BLaER1 (cell line): Measurements from ENCODE around the gene MSANTD3.

Experiments
- H3K27ac ChIP-seq: shearing (Covaris generic); formaldehyde crosslinking; 2 replicates; pipeline ENCODE4 v1.8.1; 2022
- H3K27me3 ChIP-seq: shearing (Covaris generic); formaldehyde crosslinking; 2 replicates; pipeline ENCODE4 v1.8.1; 2022
- H3K36me3 ChIP-seq: shearing (Covaris generic); formaldehyde crosslinking; 2 replicates; pipeline ENCODE4 v1.8.1; 2022
- H3K4me1 ChIP-seq: shearing (Covaris generic); formaldehyde crosslinking; 2 replicates; pipeline ENCODE4 v1.8.1; 2022
- H3K4me2 ChIP-seq: shearing (Covaris generic); formaldehyde crosslinking; 2 replicates; pipeline ENCODE4 v1.8.1; 2022
- H3K4me3 ChIP-seq: shearing (Covaris generic); formaldehyde crosslinking; 2 replicates; pipeline ENCODE4 v1.8.1; 2022
- H3K9ac ChIP-seq: shearing (Covaris generic); formaldehyde crosslinking; 2 replicates; pipeline ENCODE4 v1.8.1; 2022
- H3K9me3 ChIP-seq: shearing (Covaris generic); formaldehyde crosslinking; 2 replicates; pipeline ENCODE4 v1.8.1; 2022
- H4K20me1 ChIP-seq: shearing (Covaris generic); formaldehyde crosslinking; 2 replicates; pipeline ENCODE4 v1.8.1; 2022
- Cebpa-rat ChIP-seq: shearing (Covaris generic); IDR thresholded peaks from 2 replicates; pipeline ENCODE4 v1.8.1; 2022

The MSANTD3 gene

GRCh38 chr9:100441911-100442361 lies 15.0 kb downstream of the MSANTD3 start:
- Histone ChIP-seq H3K27ac (no peak overlapping the region), H3K36me3 (peaks cover 40% of the 10 kb centered on the region), H3K4me1 (peaks cover 9% of the 10 kb centered on the region; the same call in 1 of the 2 replicates), H3K4me3 (no peak overlapping the region), H3K9ac (no peak overlapping the region), H3K4me2 (no peak overlapping the region), H3K27me3 (no peaks in the 10 kb centered on the region), H3K9me3 (no peaks in the 10 kb centered on the region), H4K20me1 (peaks cover 38% of the 10 kb centered on the region)
- no peak for TF ChIP-seq Cebpa-rat

GRCh38 chr9:100443781-100444768 lies 17.1 kb downstream of the MSANTD3 start:
- peaks cover 54% of the 10 kb centered on the region for H3K36me3 ChIP-seq
- no peak overlapping the region for H3K9ac ChIP-seq
- no peak overlapping the region for H3K4me3 ChIP-seq
- no peak; the same call in 1 of the 2 replicates for TF ChIP-seq Cebpa-rat
- H3K9me3 ChIP-seq, result no peaks in the 10 kb centered on the region
- no peaks in the 10 kb centered on the region for H3K27me3 ChIP-seq
- H3K4me2 ChIP-seq, result no peak overlapping the region
- peaks cover 9% of the 10 kb centered on the region; the same call in 1 of the 2 replicates for H3K4me1 ChIP-seq
- H4K20me1 ChIP-seq, result 0 out of 2 replicates have a peak, but pooled peaks cover 20% of the 10 kb centered on the region
- no peak overlapping the region for H3K27ac ChIP-seq

- Histone ChIP-seq H3K9ac (no peak overlapping the region), H3K36me3 (peaks cover 61% of the 10 kb centered on the region), H4K20me1 (0 out of 2 replicates have a peak, but pooled peaks cover 20% of the 10 kb centered on the region), H3K4me1 (peaks cover 9% of the 10 kb centered on the region; the same call in 1 of the 2 replicates), H3K4me3 (no peak overlapping the region), H3K4me2 (no peak overlapping the region), H3K9me3 (no peaks in the 10 kb centered on the region), H3K27me3 (no peaks in the 10 kb centered on the region), H3K27ac (no peak overlapping the region)
- no peak for TF ChIP-seq Cebpa-rat
These were observed 18.4 kb downstream of the MSANTD3 start for GRCh38 chr9:100445161-100445902.

GRCh38 chr9:100445903-100446549 lies 19.1 kb downstream of the MSANTD3 start:
- peaks cover 9% of the 10 kb centered on the region; the same call in 1 of the 2 replicates for H3K4me1 ChIP-seq
- H3K9me3 ChIP-seq, result no peaks in the 10 kb centered on the region
- H3K4me2 ChIP-seq, result no peak overlapping the region
- TF ChIP-seq Cebpa-rat, result no peak
- 0 out of 2 replicates have a peak, but pooled peaks cover 20% of the 10 kb centered on the region for H4K20me1 ChIP-seq
- H3K9ac ChIP-seq, result no peak overlapping the region
- H3K27ac ChIP-seq, result no peak overlapping the region
- peaks cover 67% of the 10 kb centered on the region for H3K36me3 ChIP-seq
- no peak overlapping the region for H3K4me3 ChIP-seq
- H3K27me3 ChIP-seq, result no peaks in the 10 kb centered on the region

GRCh38 chr9:100447041-100447440 lies 20.1 kb downstream of the MSANTD3 start:
- peaks cover 73% of the 10 kb centered on the region for H3K36me3 ChIP-seq
- H3K4me1 ChIP-seq, result peaks cover 9% of the 10 kb centered on the region; the same call in 1 of the 2 replicates
- no peak for TF ChIP-seq Cebpa-rat
- no peak overlapping the region for H3K4me2 ChIP-seq
- no peak overlapping the region for H3K27ac ChIP-seq
- H3K9me3 ChIP-seq, result peaks cover 5% of the 10 kb centered on the region
- H3K4me3 ChIP-seq, result no peak overlapping the region
- H3K27me3 ChIP-seq, result no peaks in the 10 kb centered on the region
- 0 out of 2 replicates have a peak, but pooled peaks cover 16% of the 10 kb centered on the region for H4K20me1 ChIP-seq
- H3K9ac ChIP-seq, result no peak overlapping the region

- Histone ChIP-seq H3K36me3 (peaks cover 74% of the 10 kb centered on the region), H3K9ac (no peak overlapping the region), H3K9me3 (peaks cover 15% of the 10 kb centered on the region), H3K4me1 (peaks cover 10% of the 10 kb centered on the region; the same call in 1 of the 2 replicates), H3K27ac (no peak overlapping the region), H4K20me1 (0 out of 2 replicates have a peak, but pooled peaks cover 10% of the 10 kb centered on the region), H3K4me2 (no peak overlapping the region), H3K27me3 (no peaks in the 10 kb centered on the region), H3K4me3 (no peak overlapping the region)
- TF ChIP-seq Cebpa-rat, result no peak
These were observed 21.3 kb downstream of the MSANTD3 start for GRCh38 chr9:100448266-100448665.

GRCh38 chr9:100449420-100449819 lies 22.5 kb downstream of the MSANTD3 start:
- no peak overlapping the region for H3K27ac ChIP-seq
- H3K27me3 ChIP-seq, result no peaks in the 10 kb centered on the region
- H4K20me1 ChIP-seq, result 0 out of 2 replicates have a peak, but pooled peaks cover 8% of the 10 kb centered on the region
- peaks cover 15% of the 10 kb centered on the region; the same call in 1 of the 2 replicates for H3K4me1 ChIP-seq
- no peak for TF ChIP-seq Cebpa-rat
- no peak overlapping the region for H3K4me3 ChIP-seq
- peaks cover 75% of the 10 kb centered on the region for H3K36me3 ChIP-seq
- no peak overlapping the region for H3K4me2 ChIP-seq
- H3K9me3 ChIP-seq, result peaks cover 15% of the 10 kb centered on the region
- no peak overlapping the region for H3K9ac ChIP-seq

GRCh38 chr9:100452894-100453293 lies 26.0 kb downstream of the MSANTD3 start:
- no peaks in the 10 kb centered on the region for H3K27me3 ChIP-seq
- H3K4me3 ChIP-seq, result no peak overlapping the region
- H3K27ac ChIP-seq, result no peak overlapping the region
- no peaks in the 10 kb centered on the region for H4K20me1 ChIP-seq
- no peak overlapping the region for H3K4me2 ChIP-seq
- no peak overlapping the region for H3K9ac ChIP-seq
- peaks cover 15% of the 10 kb centered on the region for H3K9me3 ChIP-seq
- H3K36me3 ChIP-seq, result peaks cover 59% of the 10 kb centered on the region
- no peak for TF ChIP-seq Cebpa-rat
- peaks cover 6% of the 10 kb centered on the region; the same call in 1 of the 2 replicates for H3K4me1 ChIP-seq

- Histone ChIP-seq H3K9me3 (peaks cover 15% of the 10 kb centered on the region), H4K20me1 (no peaks in the 10 kb centered on the region), H3K4me2 (no peak overlapping the region), H3K4me3 (no peak overlapping the region), H3K27ac (no peak overlapping the region), H3K4me1 (peaks cover 6% of the 10 kb centered on the region; the same call in 1 of the 2 replicates), H3K9ac (no peak overlapping the region), H3K27me3 (no peaks in the 10 kb centered on the region), H3K36me3 (peaks cover 44% of the 10 kb centered on the region)
- no peak for TF ChIP-seq Cebpa-rat
These were observed 28.5 kb downstream of the MSANTD3 start for GRCh38 chr9:100455470-100455869.
